ENCODE results near the gene LAMC1. TPM values are rescaled to one million over a fixed set of nuclear protein-coding genes. Genes with fewer than 3 reads are reported as not detected.
A peak's percentile ranks its signal among the peaks of the same experiment; 100 is the strongest.

The LAMC1 gene
- total RNA-seq, 1 experiment from 2014 or later: 61.2 TPM

GRCh38 chr1:182974506-182975191 is 48.6 kb upstream of the LAMC1 start:
- intact Hi-C loops (cut with micrococcal nuclease): no loop called here
- BruUV-seq (replicated peaks): no TSS peak
- Histone ChIP-seq H3K27ac (ENCODE audit: low read depth, low read length) (no peak overlapping the region), H3K79me2 (ENCODE audit: insufficient read depth, low read length) (no peaks in the 10 kb centered on the region), H3K27me3 (ENCODE audit: insufficient read depth, low read length) (no peaks in the 10 kb centered on the region), H3K4me1 (ENCODE audit: control insufficient read depth in 1 of 2, insufficient read depth in 2 of 2, low read length in 2 of 2) (peaks cover 0 to 19% of the 10 kb centered on the region in 2 experiments; a peak in 2 of 4 replicates), H3K9ac (ENCODE audit: low read length) (no peak overlapping the region), H3K9me3 (ENCODE audit: control insufficient read depth in 1 of 2, insufficient read depth in 1 of 2, low read depth in 1 of 2, low read length in 2 of 2) (no peaks in the 10 kb centered on the region), H4K20me1 (ENCODE audit: insufficient read depth) (no peaks in the 10 kb centered on the region), H3K9me2 (ENCODE audit: insufficient read depth) (0 out of 2 replicates have a peak, but pooled peaks cover 4% of the 10 kb centered on the region), H2AFZ (ENCODE audit: low read depth, low read length, poor library complexity, severe bottlenecking) (peak overlapping the region; percentile 83), H3K36me3 (ENCODE audit: control insufficient read depth in 1 of 2, insufficient read depth in 2 of 2, low read length in 2 of 2) (no peaks in the 10 kb centered on the region), H3K4me2 (ENCODE audit: low read length) (peak overlapping the region; percentile 25; the same call in 1 of the 2 replicates), H3K4me3 (replicated peaks in 1 of 2; ENCODE audit: low read depth in 1 of 2, low read length in 2 of 2) (no peak overlapping the region)
- TF ChIP-seq FOSL1 (IDR thresholded peaks at IDR 0.05; ENCODE audit: low read depth) (no peak), EGR1 (IDR thresholded peaks at IDR 0.05; ENCODE audit: low read depth) (no peak), POLR2AphosphoS5 (IDR thresholded peaks at IDR 0.05; ENCODE audit: low read depth, low read length) (no peak), CEBPB (IDR thresholded peaks at IDR 0.05; ENCODE audit: low read depth) (no peak), TCF7L2 (IDR thresholded peaks at IDR 0.05; ENCODE audit: borderline replicate concordance, extremely low read depth, insufficient read depth, insufficient read length) (no peak), POLR2A (IDR thresholded peaks at IDR 0.05; ENCODE audit: borderline replicate concordance, extremely low read depth, insufficient read depth, insufficient read length) (no peak), SRF (IDR thresholded peaks at IDR 0.05; ENCODE audit: low read depth) (no peak), EZH2phosphoT487 (IDR thresholded peaks at IDR 0.05; ENCODE audit: borderline replicate concordance) (no peak), SP1 (IDR thresholded peaks at IDR 0.05; ENCODE audit: low read depth) (no peak), ELF1 (IDR thresholded peaks at IDR 0.05; ENCODE audit: borderline replicate concordance, low read depth) (no peak), MAX (IDR thresholded peaks at IDR 0.05) (no peak), EZH2 (IDR thresholded peaks at IDR 0.05) (no peak)
- DNase-seq (ENCODE audit: low read depth, low spot score) (no peak), ATAC-seq (no peak)
- ChIA-PET POLR2A (no interaction called here), RAD21 (ENCODE audit: low non-redundant PET in 1 of 2, low total read pairs in 2 of 2, uncharacterized antibody in 2 of 2, unreplicated experiment in 2 of 2) (no interaction called here), CTCF (interaction anchor here (1.6 kb wide), 1 partner anchor 12 kb away, joined by 6 read pairs; no protein-coding TSS in a partner anchor)

Data from HCT116 (cell line).